AG04450 (cell line): ENCODE data around the gene RASAL1. TPM values are rescaled to one million over a fixed set of nuclear protein-coding genes. Genes with fewer than 3 reads are reported as not detected.
A peak's percentile ranks its signal among the peaks of the same experiment; 100 is the strongest.

ENCODE experiments used
- CTCF ChIA-PET: fragments of 300-600, 350-600 bp; formaldehyde crosslinking; extraction: SDS; loops from one replicate; lab custom pipeline; 2022; ENCODE audit warnings: antibody characterized with exemption, inconsistent platforms; lab: Charles Lee
- POLR2A ChIA-PET: fragments of 350-600 bp; formaldehyde crosslinking; extraction: SDS; loops from one replicate; lab custom pipeline; 2021; ENCODE audit warnings: antibody characterized with exemption, inconsistent platforms; lab: Yijun Ruan, JAX
- DNase-seq: peaks from one replicate; pipeline ENCODE4 v3.0.0-alpha.2; 2011; ENCODE audit warnings: low read depth, low spot score
- H3K27ac ChIP-seq: one replicate; pipeline ENCODE4 v1.5.1; 2012; ENCODE audit warnings: low read depth, low read length, control low read depth
- H3K27me3 ChIP-seq: one replicate; pipeline ENCODE4 v1.6.0; 2012; ENCODE audit warnings: low read length; ENCODE audit not compliant: control insufficient read depth, insufficient read depth
- H3K4me3 ChIP-seq: 2 replicates; pipeline ENCODE4 v1.5.1; 2011; ENCODE audit warnings: mild to moderate bottlenecking, low read depth, low read length, control low read depth
- H3K9me3 ChIP-seq: 2 replicates; pipeline ENCODE4 v1.5.1; 2012; ENCODE audit warnings: low read length; ENCODE audit not compliant: control insufficient read depth, insufficient read depth
- polyA plus RNA-seq: library from polyadenylated mRNA; depleted of rRNA; stranded (reverse); fragments of >200 nt; gene quantifications from 2 replicates; pipeline ENCODE4 v1.2.3, GENCODE V29; 2011
- TF ChIP-seq, protein P1 (sequence below): IDR thresholded peaks from 2 replicates; pipeline ENCODE4 v1.5.1; 2011; ENCODE audit warnings: low read depth, low read length, control low read depth, inconsistent platforms

Gene RASAL1
- polyA plus RNA-seq, 1 experiment = not detected

DNA sequence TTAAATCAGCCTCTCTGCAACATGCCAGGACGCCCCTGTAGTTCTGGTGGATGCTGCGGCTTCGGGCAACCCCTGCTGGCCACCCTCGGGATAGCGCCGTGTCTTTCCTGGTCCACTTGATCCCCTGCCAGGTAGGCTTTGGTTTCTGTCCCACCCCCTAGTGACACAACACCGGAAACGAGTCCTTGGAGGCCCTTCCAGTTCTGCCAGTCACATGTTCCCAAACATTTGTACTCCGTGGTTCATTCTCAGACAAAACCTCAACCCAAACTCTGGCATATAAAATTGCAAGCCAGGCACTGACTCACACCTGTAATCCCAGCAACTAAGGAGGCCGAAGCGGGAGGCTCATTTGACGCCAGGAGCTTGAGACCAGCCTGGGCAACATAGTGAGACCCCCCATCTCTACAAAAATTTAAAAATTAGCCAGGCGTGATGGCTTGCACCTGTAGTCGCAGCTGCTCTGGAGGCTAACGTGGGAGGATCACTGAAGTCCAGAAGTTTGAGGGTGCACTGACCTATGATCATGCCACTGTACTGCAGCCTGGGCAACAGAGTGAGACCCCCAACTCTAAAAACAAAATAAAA is 37.0 kb downstream of the RASAL1 start:
- Histone ChIP-seq H3K27me3 (peaks cover 11% of the 10 kb centered on the region), H3K4me3 (no peak overlapping the region), H3K9me3 (no peaks in the 10 kb centered on the region; the same call in 1 of the 2 replicates), H3K27ac (peak overlapping the region; percentile 31)
- CTCF ChIA-PET = interaction anchor here (1.3 to 2.1 kb wide), 2 partner anchors 11 to 50 kb away, joined by 4 to 7 read pairs; no protein-coding TSS in a partner anchor
- POLR2A ChIA-PET = no interaction called here
- TF ChIP-seq, protein P1, sequence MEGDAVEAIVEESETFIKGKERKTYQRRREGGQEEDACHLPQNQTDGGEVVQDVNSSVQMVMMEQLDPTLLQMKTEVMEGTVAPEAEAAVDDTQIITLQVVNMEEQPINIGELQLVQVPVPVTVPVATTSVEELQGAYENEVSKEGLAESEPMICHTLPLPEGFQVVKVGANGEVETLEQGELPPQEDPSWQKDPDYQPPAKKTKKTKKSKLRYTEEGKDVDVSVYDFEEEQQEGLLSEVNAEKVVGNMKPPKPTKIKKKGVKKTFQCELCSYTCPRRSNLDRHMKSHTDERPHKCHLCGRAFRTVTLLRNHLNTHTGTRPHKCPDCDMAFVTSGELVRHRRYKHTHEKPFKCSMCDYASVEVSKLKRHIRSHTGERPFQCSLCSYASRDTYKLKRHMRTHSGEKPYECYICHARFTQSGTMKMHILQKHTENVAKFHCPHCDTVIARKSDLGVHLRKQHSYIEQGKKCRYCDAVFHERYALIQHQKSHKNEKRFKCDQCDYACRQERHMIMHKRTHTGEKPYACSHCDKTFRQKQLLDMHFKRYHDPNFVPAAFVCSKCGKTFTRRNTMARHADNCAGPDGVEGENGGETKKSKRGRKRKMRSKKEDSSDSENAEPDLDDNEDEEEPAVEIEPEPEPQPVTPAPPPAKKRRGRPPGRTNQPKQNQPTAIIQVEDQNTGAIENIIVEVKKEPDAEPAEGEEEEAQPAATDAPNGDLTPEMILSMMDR = peak; percentile 79
- DNase-seq = peak; percentile 11

DNA sequence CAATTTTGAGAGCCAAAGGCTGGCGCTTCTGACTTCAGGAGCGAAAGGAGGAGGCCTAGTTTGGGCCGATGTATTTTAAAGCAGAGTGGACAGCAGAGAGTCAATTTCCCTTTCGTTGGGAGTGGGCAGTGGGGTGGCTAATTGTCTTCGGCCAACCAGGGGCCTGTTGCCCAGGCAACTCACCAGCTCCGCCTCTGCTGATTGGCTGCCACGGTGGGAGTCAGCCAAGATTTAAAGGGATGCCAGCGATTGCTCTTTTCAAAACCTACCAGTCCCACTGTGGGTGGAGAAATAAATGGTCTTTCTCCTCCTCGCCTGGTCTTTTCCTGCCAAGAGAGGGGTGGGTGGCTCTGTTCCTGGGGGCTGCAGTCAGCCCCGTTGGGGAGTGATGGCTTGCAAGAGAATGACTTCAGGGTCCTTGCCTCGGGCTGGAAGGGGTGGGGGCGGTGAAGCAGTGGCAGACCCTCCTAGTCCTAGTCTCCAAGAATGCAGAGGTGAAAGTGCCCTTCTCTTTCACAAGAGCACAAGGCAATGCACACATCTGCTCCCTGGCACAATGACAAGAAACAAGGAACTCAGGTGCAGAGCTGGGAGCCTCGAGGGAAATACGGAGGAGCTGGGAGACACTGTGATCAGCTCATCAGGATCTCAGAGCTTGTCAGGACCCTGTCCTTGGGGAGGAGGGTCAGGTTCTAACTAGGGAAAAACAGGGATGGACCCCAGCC is 37.7 kb downstream of the RASAL1 start:
- Histone ChIP-seq H3K9me3 (no peaks in the 10 kb centered on the region; the same call in 1 of the 2 replicates), H3K27ac (no peak overlapping the region), H3K4me3 (no peak overlapping the region), H3K27me3 (peaks cover 14% of the 10 kb centered on the region)
- TF ChIP-seq, protein P1 = no peak
- ChIA-PET CTCF (interaction anchor here (0.5 to 2.1 kb wide), 3 partner anchors 11 to 49 kb away, joined by 4 to 7 read pairs (median 5); no protein-coding TSS in a partner anchor), POLR2A (no interaction called here)
- no peak for DNase-seq

DNA sequence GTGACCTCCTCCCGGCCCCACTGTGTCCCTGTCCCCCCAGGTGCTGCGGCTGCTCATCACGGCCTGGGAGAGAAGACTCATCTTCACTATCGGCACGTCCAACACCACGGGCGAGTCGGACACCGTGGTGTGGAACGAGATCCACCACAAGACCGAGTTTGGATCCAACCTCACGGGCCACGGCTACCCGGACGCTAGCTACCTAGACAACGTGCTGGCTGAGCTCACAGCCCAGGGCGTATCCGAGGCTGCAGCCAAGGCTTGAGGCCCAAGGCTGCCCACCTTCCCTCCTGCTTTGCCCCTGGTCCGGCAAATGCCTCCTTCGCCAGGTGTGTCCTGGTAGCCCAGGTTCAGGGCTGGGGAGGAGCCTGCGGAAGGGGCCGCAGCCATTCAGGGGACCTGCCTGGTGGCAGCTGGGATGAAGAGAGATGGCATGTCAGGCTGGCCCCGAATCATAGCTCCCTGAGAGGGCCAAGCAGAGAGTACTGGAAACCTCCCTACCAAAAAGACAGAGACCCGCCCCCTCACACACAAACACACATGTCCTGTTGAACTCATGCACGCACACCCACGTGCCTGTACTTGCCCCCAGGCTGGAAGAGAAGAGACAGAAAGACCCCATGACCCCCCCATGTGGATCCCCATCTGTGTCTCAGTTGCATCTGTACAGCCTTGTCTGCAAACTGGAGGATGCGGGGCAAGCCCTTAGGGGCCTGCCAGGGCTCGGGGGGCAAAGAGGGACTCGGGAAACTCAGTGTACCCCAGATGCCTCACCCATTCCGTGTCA is 38.7 kb downstream of the RASAL1 start:
- DNase-seq = no peak
- CTCF ChIA-PET = interaction anchor here (0.6 to 2.1 kb wide), 3 partner anchors 48 to 112 kb away, joined by 4 to 7 read pairs (median 4); no protein-coding TSS in a partner anchor
- TF ChIP-seq, protein P1 = no peak
- Histone ChIP-seq H3K27ac (no peak overlapping the region), H3K4me3 (no peak overlapping the region), H3K9me3 (no peaks in the 10 kb centered on the region; the same call in 1 of the 2 replicates), H3K27me3 (peaks cover 16% of the 10 kb centered on the region)
- POLR2A ChIA-PET = no interaction called here

DNA sequence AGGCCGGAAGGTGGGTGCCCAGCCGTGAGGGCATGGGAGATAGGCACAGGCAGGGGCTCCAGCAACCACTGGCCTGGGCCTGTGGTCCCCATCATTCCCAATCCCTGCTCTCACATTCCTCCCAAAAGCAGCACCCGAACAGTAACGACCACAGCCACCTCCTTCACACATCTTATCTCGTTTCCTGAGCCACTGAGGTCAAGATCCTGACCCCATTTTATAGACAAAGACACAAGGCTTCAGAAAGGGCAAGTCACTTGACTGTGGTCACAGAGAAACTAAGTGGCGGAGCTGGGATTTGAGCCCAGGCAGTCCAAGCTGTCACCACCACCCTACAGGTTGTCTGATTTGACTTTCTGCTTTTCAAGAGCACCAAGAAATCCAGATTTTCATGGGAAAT is 40.2 kb downstream of the RASAL1 start:
- Histone ChIP-seq H3K27me3 (peaks cover 13% of the 10 kb centered on the region), H3K4me3 (no peak overlapping the region), H3K9me3 (no peaks in the 10 kb centered on the region; the same call in 1 of the 2 replicates), H3K27ac (no peak overlapping the region)
- TF ChIP-seq, protein P1 = no peak
- CTCF ChIA-PET = no interaction called here
- DNase-seq = no peak
- POLR2A ChIA-PET = no interaction called here
